GM12878 (cell line): ENCODE results near the gene CASR. TPM values are rescaled to one million over a fixed set of nuclear protein-coding genes. Genes with fewer than 3 reads are reported as not detected.

Experiments used
- ATAC-seq: fragments of 200-7000 bp; cut with Tn5 transposase; 3 replicates; pipeline ENCODE4 v1.9.1; 2020; ENCODE audit warnings: mild to moderate bottlenecking, moderate library complexity
- BruUV-seq: library from RNA; stranded (reverse); fragments of 400-500 nt; replicated peaks from 2 replicates; lab custom pipeline; 2021; lab: Mats Ljungman, UMichigan
- CTCF ChIA-PET: fragments of 300-600 bp; sonication (Branson Sonifier 250); formaldehyde crosslinking; extraction: SDS; loops from one replicate; lab custom pipeline; 2021; ENCODE audit warnings: inconsistent platforms; lab: Yijun Ruan, JAX
- POLR2A ChIA-PET: fragments of 350-600 bp; formaldehyde crosslinking; extraction: SDS; loops from one replicate; lab custom pipeline; 2021; ENCODE audit warnings: inconsistent platforms; lab: Charles Lee
- RAD21 ChIA-PET: fragments of 300-600 bp; sonication (Branson Sonifier 250); formaldehyde crosslinking; loops from one replicate; lab custom pipeline; 2023; ENCODE audit warnings: antibody characterized with exemption; ENCODE audit not compliant: unreplicated experiment; lab: Charles Lee
- SMC1A ChIA-PET: fragments of 300-600 bp; sonication (Branson Sonifier 250); formaldehyde crosslinking; loops from one replicate; lab custom pipeline; 2023; ENCODE audit not compliant: unreplicated experiment, uncharacterized antibody; lab: Charles Lee
- DNase-seq: peaks from one replicate; pipeline ENCODE4 v3.0.0-alpha.2; 2011; ENCODE audit warnings: low read depth, low spot score
- FAIRE-seq: peaks from 3 replicates; lab custom pipeline; 2011; peaks lifted over from hg19 to GRCh38; lab: Jason Lieb, UNC
- H2AFZ ChIP-seq: 2 replicates; pipeline ENCODE4 v1.6.0; 2011; ENCODE audit warnings: low read depth, low read length, control low read depth; ENCODE audit not compliant: control insufficient read depth
- H3K27ac ChIP-seq: 2 replicates; pipeline ENCODE4 v1.5.1; 2011; ENCODE audit warnings: control low read depth; ENCODE audit not compliant: control insufficient read depth, insufficient read depth
- H3K27me3 ChIP-seq, 2 experiments: replicated peaks in 1 of 2; 2 replicates each; pipeline versions ENCODE4 v1.6.0 to v1.6.1; 2011; ENCODE audit warnings: low read length in 1 of 2; ENCODE audit not compliant: control insufficient read depth in 2 of 2, insufficient read depth in 2 of 2
- H3K36me3 ChIP-seq, 2 experiments: 2 replicates each; pipeline ENCODE4 v1.5.1; 2011; ENCODE audit warnings: low read length in 1 of 2; ENCODE audit not compliant: control insufficient read depth in 2 of 2, insufficient read depth in 2 of 2
- H3K4me1 ChIP-seq: 2 replicates; pipeline ENCODE4 v1.6.1; 2011; ENCODE audit warnings: mild to moderate bottlenecking, low read length, moderate library complexity, mixed read lengths; ENCODE audit not compliant: control insufficient read depth, insufficient read depth
- H3K4me2 ChIP-seq: 2 replicates; pipeline ENCODE4 v1.6.0; 2011; ENCODE audit warnings: control low read depth; ENCODE audit not compliant: control insufficient read depth, insufficient read depth
- H3K4me3 ChIP-seq: fragments of 200-600 bp; sonication (generic); 2 replicates; pipeline ENCODE4 v1.5.1; 2016
- H3K79me2 ChIP-seq: 2 replicates; pipeline ENCODE4 v1.6.0; 2011; ENCODE audit warnings: low read length; ENCODE audit not compliant: control insufficient read depth, insufficient read depth
- H3K9ac ChIP-seq: 2 replicates; pipeline ENCODE4 v1.8.0; 2011; ENCODE audit warnings: low read length, control low read depth, mixed read lengths; ENCODE audit not compliant: control insufficient read depth, insufficient read depth
- H3K9me3 ChIP-seq: replicated peaks from 3 replicates; pipeline ENCODE4 v1.5.1; 2011; ENCODE audit warnings: mild to moderate bottlenecking, low read length; ENCODE audit not compliant: control insufficient read depth, insufficient read depth
- H4K20me1 ChIP-seq: 2 replicates; pipeline ENCODE4 v1.6.0; 2011; ENCODE audit not compliant: control insufficient read depth, insufficient read depth
- CREM ChIP-seq: IDR thresholded peaks from 2 replicates; pipeline ENCODE4 v1.6.1; 2014; ENCODE audit warnings: antibody characterized with exemption, low read depth
- HDAC6 ChIP-seq: fragments of 200-600 bp; sonication (generic); IDR thresholded peaks from one replicate; pipeline ENCODE4 v1.8.0; 2017; ENCODE audit warnings: antibody characterized with exemption; ENCODE audit not compliant: unreplicated experiment
- MXI1 ChIP-seq: fragments of 150-350 bp; IDR thresholded peaks from 2 replicates; pipeline ENCODE4 v1.6.1; 2011; ENCODE audit warnings: low read depth, mild to moderate bottlenecking, inconsistent platforms, low read length, improper control_type of control experiment
- YY1 ChIP-seq: IDR thresholded peaks from 2 replicates; pipeline ENCODE4 v1.6.1; 2011; ENCODE audit warnings: low read depth, mild to moderate bottlenecking, low read length
- WGBS: methylation state at CpG from one replicate; pipeline ENCODE4 v1.1.6; 2016; ENCODE audit warnings: low lambda C conversion rate; ENCODE audit not compliant: insufficient replicate concordance, insufficient coverage; ENCODE audit errors: missing lambda C conversion rate; 5-methylcytosine and 5-hydroxymethylcytosine counted together
- in situ Hi-C: fragments of 300-500 bp; cut with MboI; formaldehyde crosslinking; loops from 9 replicates; pipeline ENCODE4 v1.14.3; 2018; ENCODE audit warnings: mixed read lengths
- intact Hi-C: fragments of 100-400 bp; cut with micrococcal nuclease; formaldehyde crosslinking; loops from one replicate; pipeline ENCODE4 v1.14.2; 2022; ENCODE audit not compliant: unreplicated experiment
- polyA plus RNA-seq, 11 experiments: library from polyadenylated mRNA; depleted of rRNA in 4 of 11; unstranded in 6 of 11; stranded (reverse) in 5 of 11; fragments of >200 nt; fragmentation: Nextera tagmentation in 4 of 11; fragmentation: Illumina TruSeq in 1 of 11; extraction: Ambion mirVana in 4 of 11; extraction: Trizol in 1 of 11; gene quantifications; 1 replicate in 1 of 11; 2 replicates in 10 of 11; pipeline versions ENCODE4 v1.2.1 to v1.2.3, GENCODE V29; 2011 to 2016; ENCODE audit warnings: inconsistent platforms in 2 of 11, missing spikeins in 2 of 11, low read depth in 1 of 11
- total RNA-seq, 4 experiments: library from RNA; depleted of rRNA in 3 of 4; stranded (reverse); fragments of >200 nt in 3 of 4; fragmentation: Illumina TruSeq in 1 of 4; extraction: Trizol in 1 of 4; gene quantifications; 2 replicates each; pipeline versions ENCODE4 v1.2.1 to v1.2.3, GENCODE V29; 2013 to 2021
- TF ChIP-seq, protein P1 (sequence below): fragments of 450-650 bp; IDR thresholded peaks from 2 replicates; pipeline ENCODE4 v1.6.1; 2017; ENCODE audit warnings: mild to moderate bottlenecking, low read depth, inconsistent platforms; ENCODE audit not compliant: poor library complexity, severe bottlenecking
- TF ChIP-seq, protein P2 (sequence below): fragments of 450-650 bp; IDR thresholded peaks from 2 replicates; pipeline ENCODE4 v1.6.1; 2017; ENCODE audit warnings: mild to moderate bottlenecking
- TF ChIP-seq, protein P3 (sequence below): fragments of 450-650 bp; IDR thresholded peaks from 2 replicates; pipeline ENCODE4 v1.6.1; 2016; ENCODE audit warnings: mild to moderate bottlenecking

The CASR gene
- total and polyA plus RNA-seq, 10 of the 15 experiments (the other 5 are each of a cell fraction or from before 2014, with no cell fraction given), result 0.04 to 0.37 (median 0.11) TPM

DNA sequence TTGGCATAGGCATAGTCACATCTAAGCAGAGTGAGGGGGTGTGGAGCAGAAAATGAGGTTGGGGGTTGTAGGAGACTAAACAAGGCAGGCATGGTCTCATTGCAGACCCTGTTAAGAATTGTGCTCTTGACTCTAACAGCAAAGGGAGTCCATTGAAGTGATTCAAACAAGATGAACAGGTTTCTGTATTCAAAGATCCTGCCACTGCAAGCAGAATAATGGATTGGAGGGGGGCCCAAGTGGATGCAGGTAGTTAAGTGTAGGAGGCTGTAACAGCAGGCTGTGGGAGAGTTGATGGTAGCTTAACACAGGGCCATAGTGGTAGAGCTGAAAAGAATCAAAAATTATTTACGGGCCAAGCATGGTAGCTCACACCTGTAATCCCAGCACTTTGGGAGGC, 34.4 kb downstream of the CASR start:
- no peak for DNase-seq
- Histone ChIP-seq H3K4me2 (no peak overlapping the region), H3K79me2 (no peaks in the 10 kb centered on the region), H4K20me1 (no peaks in the 10 kb centered on the region), H3K4me1 (0 out of 2 replicates have a peak, but pooled peaks cover 2% of the 10 kb centered on the region), H3K9ac (no peak overlapping the region), H3K4me3 (no peak overlapping the region), H3K36me3 (no peaks in the 10 kb centered on the region), H3K27ac (no peak overlapping the region), H2AFZ (no peak overlapping the region), H3K9me3 (no peaks in the 10 kb centered on the region), H3K27me3 (no peaks in the 10 kb centered on the region)
- ChIA-PET RAD21 (no interaction called here), SMC1A (interaction anchor here (0.8 to 1.7 kb wide), 2 partner anchors 9 to 16 kb away, joined by 4 to 5 read pairs; no protein-coding TSS in a partner anchor), POLR2A (no interaction called here), CTCF (no interaction called here)
- in situ Hi-C loops, result no loop called here
- no TSS peak for BruUV-seq
- ATAC-seq, result no peak
- intact Hi-C loops, result no loop called here
- no peak for FAIRE-seq
- 83% methylated on average over 1 of the region's 1 CpG for WGBS
- TF ChIP-seq YY1, result no peak
- TF ChIP-seq, protein P1, sequence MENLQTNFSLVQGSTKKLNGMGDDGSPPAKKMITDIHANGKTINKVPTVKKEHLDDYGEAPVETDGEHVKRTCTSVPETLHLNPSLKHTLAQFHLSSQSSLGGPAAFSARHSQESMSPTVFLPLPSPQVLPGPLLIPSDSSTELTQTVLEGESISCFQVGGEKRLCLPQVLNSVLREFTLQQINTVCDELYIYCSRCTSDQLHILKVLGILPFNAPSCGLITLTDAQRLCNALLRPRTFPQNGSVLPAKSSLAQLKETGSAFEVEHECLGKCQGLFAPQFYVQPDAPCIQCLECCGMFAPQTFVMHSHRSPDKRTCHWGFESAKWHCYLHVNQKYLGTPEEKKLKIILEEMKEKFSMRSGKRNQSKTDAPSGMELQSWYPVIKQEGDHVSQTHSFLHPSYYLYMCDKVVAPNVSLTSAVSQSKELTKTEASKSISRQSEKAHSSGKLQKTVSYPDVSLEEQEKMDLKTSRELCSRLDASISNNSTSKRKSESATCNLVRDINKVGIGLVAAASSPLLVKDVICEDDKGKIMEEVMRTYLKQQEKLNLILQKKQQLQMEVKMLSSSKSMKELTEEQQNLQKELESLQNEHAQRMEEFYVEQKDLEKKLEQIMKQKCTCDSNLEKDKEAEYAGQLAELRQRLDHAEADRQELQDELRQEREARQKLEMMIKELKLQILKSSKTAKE, result no peak
- TF ChIP-seq, protein P2, sequence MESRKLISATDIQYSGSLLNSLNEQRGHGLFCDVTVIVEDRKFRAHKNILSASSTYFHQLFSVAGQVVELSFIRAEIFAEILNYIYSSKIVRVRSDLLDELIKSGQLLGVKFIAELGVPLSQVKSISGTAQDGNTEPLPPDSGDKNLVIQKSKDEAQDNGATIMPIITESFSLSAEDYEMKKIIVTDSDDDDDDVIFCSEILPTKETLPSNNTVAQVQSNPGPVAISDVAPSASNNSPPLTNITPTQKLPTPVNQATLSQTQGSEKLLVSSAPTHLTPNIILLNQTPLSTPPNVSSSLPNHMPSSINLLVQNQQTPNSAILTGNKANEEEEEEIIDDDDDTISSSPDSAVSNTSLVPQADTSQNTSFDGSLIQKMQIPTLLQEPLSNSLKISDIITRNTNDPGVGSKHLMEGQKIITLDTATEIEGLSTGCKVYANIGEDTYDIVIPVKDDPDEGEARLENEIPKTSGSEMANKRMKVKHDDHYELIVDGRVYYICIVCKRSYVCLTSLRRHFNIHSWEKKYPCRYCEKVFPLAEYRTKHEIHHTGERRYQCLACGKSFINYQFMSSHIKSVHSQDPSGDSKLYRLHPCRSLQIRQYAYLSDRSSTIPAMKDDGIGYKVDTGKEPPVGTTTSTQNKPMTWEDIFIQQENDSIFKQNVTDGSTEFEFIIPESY, result no peak
- no peak for TF ChIP-seq MXI1
- TF ChIP-seq, protein P3, sequence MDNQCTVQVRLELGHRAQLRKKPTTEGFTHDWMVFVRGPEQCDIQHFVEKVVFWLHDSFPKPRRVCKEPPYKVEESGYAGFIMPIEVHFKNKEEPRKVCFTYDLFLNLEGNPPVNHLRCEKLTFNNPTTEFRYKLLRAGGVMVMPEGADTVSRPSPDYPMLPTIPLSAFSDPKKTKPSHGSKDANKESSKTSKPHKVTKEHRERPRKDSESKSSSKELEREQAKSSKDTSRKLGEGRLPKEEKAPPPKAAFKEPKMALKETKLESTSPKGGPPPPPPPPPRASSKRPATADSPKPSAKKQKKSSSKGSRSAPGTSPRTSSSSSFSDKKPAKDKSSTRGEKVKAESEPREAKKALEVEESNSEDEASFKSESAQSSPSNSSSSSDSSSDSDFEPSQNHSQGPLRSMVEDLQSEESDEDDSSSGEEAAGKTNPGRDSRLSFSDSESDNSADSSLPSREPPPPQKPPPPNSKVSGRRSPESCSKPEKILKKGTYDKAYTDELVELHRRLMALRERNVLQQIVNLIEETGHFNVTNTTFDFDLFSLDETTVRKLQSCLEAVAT, result no peak
- TF ChIP-seq CREM, result no peak
- no peak for TF ChIP-seq HDAC6
